DMS 273 (cell line): Measurements from ENCODE around the gene VAMP8.
"Not testable (repeated sequence)": the region's sequence is repeated elsewhere in the genome, so short reads cannot be mapped to it uniquely, and the experiment has no call there.

ENCODE experiments used
- DNase-seq: peaks from one replicate; lab custom pipeline; 2025; ENCODE audit not compliant: unreplicated experiment; lab: John Stamatoyannopoulos, UW

The VAMP8 gene

GRCh38 chr2:85615413-85615728, 38.0 kb downstream of the VAMP8 start:
- no peak for DNase-seq

- DNase-seq: not testable (repeated sequence)
These were observed 40.3 kb downstream of the VAMP8 start for GRCh38 chr2:85617723-85618122.

- DNase-seq: no peak
These were observed 42.2 kb downstream of the VAMP8 start for GRCh38 chr2:85619617-85620016.

- no peak for DNase-seq
These were observed 44.0 kb downstream of the VAMP8 start for GRCh38 chr2:85621338-85621737.

GRCh38 chr2:85623991-85624390, 46.6 kb downstream of the VAMP8 start:
- DNase-seq: no peak

- no peak for DNase-seq
These were observed 51.3 kb downstream of the VAMP8 start for GRCh38 chr2:85628658-85629057.

GRCh38 chr2:85631316-85631715, 53.9 kb downstream of the VAMP8 start:
- no peak for DNase-seq
